ENCODE data around the gene EVI2B. TPM values are rescaled to one million over a fixed set of nuclear protein-coding genes. Genes with fewer than 3 reads are reported as not detected.
"Not testable (repeated sequence)": the region's sequence is repeated elsewhere in the genome, so short reads cannot be mapped to it uniquely, and the experiment has no call there.

The EVI2B gene
- total RNA-seq, 1 experiment from 2014 or later: 10.6 TPM

DNA sequence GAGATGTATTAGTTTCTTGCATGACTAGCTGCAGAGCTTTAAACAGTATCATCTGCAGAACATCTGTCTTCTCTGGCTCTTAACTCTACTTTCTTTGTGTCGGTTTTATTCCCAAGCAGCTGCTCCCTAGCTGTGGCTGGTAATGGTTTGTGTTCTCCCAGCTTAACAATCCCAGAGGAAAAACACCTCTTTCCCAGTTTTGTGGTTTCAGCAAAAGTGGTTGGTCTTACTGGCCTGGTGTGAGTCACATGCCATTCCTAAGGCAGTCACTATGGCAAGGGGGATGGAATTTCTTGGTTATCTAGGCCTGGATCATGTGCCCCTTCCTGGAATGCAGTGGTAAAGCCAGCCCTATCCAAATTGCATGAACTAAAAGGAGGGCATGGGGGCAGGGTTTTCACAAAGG is 44.3 kb downstream of the EVI2B start:
- peak; percentile 100 for DNase-seq (ENCODE audit: low read depth)

- no peak for DNase-seq (ENCODE audit: low read depth)
Measured at GRCh38 chr17:31269036-31269577, 44.7 kb downstream of the EVI2B start.

- no peak for DNase-seq (ENCODE audit: low read depth)
Measured at GRCh38 chr17:31266042-31266441, 47.8 kb downstream of the EVI2B start.

- DNase-seq (ENCODE audit: low read depth): not testable (repeated sequence)
Measured at GRCh38 chr17:31262923-31263322, 50.9 kb downstream of the EVI2B start.

DNA sequence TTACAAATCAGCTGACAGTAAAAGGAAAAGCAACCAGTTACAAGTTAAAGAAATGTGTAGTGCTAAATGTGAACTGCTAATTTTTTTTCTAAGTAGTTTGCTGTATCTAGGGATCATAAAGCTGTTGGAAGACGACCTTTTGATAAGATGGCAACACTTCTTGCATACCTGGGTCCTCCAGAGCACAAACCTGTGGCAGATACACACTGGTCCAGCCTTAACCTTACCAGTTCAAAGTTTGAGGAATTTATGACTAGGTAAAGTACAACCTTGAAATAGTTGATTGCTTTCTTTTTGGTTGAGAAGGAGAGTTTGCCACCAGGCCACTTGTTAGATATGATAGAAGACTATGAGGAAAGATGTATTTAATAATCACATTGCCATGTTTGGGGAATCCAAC is 52.3 kb downstream of the EVI2B start:
- DNase-seq (ENCODE audit: low read depth): no peak

DNA sequence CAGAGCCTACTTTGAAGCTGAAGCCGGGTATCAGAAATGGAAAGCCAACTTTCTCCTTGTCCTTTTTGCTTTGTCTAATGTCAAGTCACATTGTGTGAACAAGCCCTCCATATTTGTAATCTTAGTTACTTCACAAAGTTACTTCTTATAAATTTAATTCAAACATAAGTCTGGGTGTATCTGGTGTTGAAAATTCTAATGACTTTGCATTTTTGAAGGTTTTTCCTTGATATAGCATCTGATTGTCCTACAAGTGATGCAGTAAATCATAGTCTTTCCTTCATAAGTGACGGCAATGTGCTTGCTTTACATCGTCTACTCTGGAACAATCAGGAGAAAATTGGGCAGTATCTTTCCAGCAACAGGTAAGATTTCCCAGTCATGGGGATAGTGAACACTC is 53.7 kb downstream of the EVI2B start:
- DNase-seq (ENCODE audit: low read depth): no peak

- no peak for DNase-seq (ENCODE audit: low read depth)
Measured at GRCh38 chr17:31256936-31257335, 56.9 kb downstream of the EVI2B start.

- no peak for DNase-seq (ENCODE audit: low read depth)
Measured at GRCh38 chr17:31254654-31255053, 59.2 kb downstream of the EVI2B start.

Other genes with a start within 250 kb of the EVI2B start
- 17.1 and 27.3 TPM in 2 replicates for gene NF1, start 219.1 kb downstream of the EVI2B start, total RNA-seq (2014; rRNA removed)
- gene OMG, start 16.8 kb downstream of the EVI2B start, total RNA-seq (2014; rRNA removed): 0.23 and 0.45 TPM in 2 replicates
- gene EVI2A, start 7.6 kb upstream of the EVI2B start, total RNA-seq (2014; rRNA removed): 38.0 and 53.9 TPM in 2 replicates
- gene RAB11FIP4, start 77.6 kb upstream of the EVI2B start, total RNA-seq (2014; rRNA removed): under 0.01 and 0.45 TPM in 2 replicates